Measurements from ENCODE around the gene SLC44A1. TPM values are rescaled to one million over a fixed set of nuclear protein-coding genes. Genes with fewer than 3 reads are reported as not detected.

Gene SLC44A1
- total RNA-seq, 1 donor from 2014 or later: 51.3 TPM

DNA sequence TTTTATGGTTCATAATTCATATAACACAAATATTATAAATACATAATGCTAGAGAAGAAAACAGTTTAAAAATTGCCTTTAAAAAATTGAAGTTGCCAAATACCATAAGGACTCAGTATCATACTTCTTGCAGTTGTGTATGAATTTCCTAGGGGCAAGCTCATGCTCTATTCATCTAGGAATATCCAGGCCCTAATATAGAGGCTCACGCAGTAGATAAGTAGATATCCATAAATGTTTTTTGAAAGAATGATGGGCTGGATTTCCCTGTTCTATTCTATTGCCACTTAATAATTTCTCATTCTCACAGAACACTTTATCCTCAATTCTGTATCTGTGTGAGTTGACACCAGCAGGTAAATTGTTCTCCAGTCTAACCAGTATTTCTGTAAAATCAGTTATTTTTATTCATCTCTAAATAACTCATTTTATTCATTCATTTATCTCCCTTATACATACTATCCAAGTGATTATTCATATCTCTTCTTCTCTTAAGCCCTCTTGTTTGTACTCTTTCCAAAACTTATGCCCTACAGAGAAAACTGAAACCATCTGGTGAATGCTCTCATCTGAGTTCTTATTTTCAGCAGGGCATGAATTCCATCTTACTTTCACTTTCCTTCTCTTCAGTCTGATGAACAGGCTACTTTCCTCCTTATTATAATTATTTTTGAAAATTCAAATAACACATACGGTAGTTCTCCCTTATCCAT is 97.1 kb downstream of the SLC44A1 start:
- no peak for DNase-seq (ENCODE audit: low read depth)
- Histone ChIP-seq H3K27me3 (ENCODE audit: control insufficient read depth, insufficient read depth, low read length) (no peaks in the 10 kb centered on the region), H3K4me3 (ENCODE audit: low read depth, low read length) (no peak overlapping the region), H3K36me3 (ENCODE audit: control insufficient read depth, insufficient read depth, low read length) (peaks cover under 1% of the 10 kb centered on the region)
- FAIRE-seq: no peak
- TF ChIP-seq, protein P1, sequence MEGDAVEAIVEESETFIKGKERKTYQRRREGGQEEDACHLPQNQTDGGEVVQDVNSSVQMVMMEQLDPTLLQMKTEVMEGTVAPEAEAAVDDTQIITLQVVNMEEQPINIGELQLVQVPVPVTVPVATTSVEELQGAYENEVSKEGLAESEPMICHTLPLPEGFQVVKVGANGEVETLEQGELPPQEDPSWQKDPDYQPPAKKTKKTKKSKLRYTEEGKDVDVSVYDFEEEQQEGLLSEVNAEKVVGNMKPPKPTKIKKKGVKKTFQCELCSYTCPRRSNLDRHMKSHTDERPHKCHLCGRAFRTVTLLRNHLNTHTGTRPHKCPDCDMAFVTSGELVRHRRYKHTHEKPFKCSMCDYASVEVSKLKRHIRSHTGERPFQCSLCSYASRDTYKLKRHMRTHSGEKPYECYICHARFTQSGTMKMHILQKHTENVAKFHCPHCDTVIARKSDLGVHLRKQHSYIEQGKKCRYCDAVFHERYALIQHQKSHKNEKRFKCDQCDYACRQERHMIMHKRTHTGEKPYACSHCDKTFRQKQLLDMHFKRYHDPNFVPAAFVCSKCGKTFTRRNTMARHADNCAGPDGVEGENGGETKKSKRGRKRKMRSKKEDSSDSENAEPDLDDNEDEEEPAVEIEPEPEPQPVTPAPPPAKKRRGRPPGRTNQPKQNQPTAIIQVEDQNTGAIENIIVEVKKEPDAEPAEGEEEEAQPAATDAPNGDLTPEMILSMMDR (IDR thresholded peaks at IDR 0.05; ENCODE audit: insufficient read depth, low read length, severe bottlenecking): no peak

GRCh38 chr9:105342147-105342505 is 97.7 kb downstream of the SLC44A1 start:
- FAIRE-seq (no peak), DNase-seq (ENCODE audit: low read depth) (no peak)
- H3K36me3 ChIP-seq (ENCODE audit: control insufficient read depth, insufficient read depth, low read length): no peaks in the 10 kb centered on the region
- TF ChIP-seq, protein P1 (IDR thresholded peaks at IDR 0.05; ENCODE audit: insufficient read depth, low read length, severe bottlenecking): no peak
- no peak overlapping the region for H3K4me3 ChIP-seq (ENCODE audit: low read depth, low read length)
- H3K27me3 ChIP-seq (ENCODE audit: control insufficient read depth, insufficient read depth, low read length): no peaks in the 10 kb centered on the region

DNA sequence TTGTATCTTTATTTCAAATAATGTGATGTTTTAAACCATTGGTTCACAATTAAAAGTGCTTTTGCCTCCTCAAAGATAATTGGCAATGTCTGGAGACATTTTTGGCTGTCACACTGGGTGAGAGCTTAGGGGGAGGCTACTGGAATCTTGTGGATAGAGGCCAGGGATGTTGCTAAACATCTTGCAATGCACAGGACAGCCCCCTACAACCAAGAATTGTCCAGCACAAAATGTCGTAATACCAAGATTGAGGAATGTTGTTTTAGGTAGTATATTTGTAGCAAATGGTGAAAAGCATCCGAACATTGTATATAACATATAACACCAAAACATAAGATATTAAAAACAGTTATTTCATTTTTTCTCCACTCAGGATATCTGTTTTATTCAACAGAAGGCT is 99.8 kb downstream of the SLC44A1 start:
- no peaks in the 10 kb centered on the region for H3K27me3 ChIP-seq (ENCODE audit: control insufficient read depth, insufficient read depth, low read length)
- no peak for DNase-seq (ENCODE audit: low read depth)
- FAIRE-seq: no peak
- TF ChIP-seq, protein P1 (IDR thresholded peaks at IDR 0.05; ENCODE audit: insufficient read depth, low read length, severe bottlenecking): no peak
- H3K36me3 ChIP-seq (ENCODE audit: control insufficient read depth, insufficient read depth, low read length): no peaks in the 10 kb centered on the region
- H3K4me3 ChIP-seq (ENCODE audit: low read depth, low read length): no peak overlapping the region

DNA sequence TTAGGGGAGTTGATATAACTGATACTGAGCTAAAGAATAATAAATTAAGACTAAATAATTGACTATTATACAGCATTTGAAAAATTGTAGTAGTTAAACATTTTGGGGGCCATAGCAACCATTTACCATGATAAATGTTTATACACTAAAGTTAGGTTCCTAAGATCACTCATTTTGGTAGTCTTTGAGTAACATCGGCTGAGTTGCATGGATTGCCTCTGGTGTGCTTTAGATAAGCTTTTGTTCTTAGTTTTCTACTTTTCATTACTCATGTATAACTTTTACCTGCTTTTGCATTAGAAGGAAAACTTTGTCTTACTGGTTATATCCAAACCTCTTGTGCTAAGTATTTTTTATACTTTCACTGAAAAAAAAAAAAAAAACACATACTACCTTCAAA is 101.2 kb downstream of the SLC44A1 start:
- DNase-seq (ENCODE audit: low read depth) (no peak), FAIRE-seq (no peak)
- Histone ChIP-seq H3K27me3 (ENCODE audit: control insufficient read depth, insufficient read depth, low read length) (no peaks in the 10 kb centered on the region), H3K36me3 (ENCODE audit: control insufficient read depth, insufficient read depth, low read length) (no peaks in the 10 kb centered on the region), H3K4me3 (ENCODE audit: low read depth, low read length) (no peak overlapping the region)
- TF ChIP-seq, protein P1 (IDR thresholded peaks at IDR 0.05; ENCODE audit: insufficient read depth, low read length, severe bottlenecking): no peak

DNA sequence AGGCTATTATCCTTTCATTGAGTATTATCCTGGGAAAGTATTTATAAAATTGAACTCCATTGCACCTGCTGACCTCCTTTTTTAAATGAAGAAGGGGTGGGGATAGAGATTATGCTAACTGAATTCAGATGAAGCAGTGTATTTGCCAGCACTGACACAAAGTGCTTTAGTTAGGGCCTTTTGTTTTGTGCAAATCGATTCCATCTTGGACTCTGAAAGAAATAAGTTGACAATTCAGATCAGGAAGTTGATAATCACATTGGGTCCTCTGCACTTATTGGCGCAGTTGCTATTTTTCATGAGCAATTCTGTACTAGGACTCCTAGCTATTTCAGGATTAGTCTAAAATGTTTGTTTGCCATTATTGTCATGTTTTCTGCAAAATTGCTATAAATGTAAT is 101.8 kb downstream of the SLC44A1 start:
- FAIRE-seq (no peak), DNase-seq (ENCODE audit: low read depth) (no peak)
- Histone ChIP-seq H3K36me3 (ENCODE audit: control insufficient read depth, insufficient read depth, low read length) (no peaks in the 10 kb centered on the region), H3K27me3 (ENCODE audit: control insufficient read depth, insufficient read depth, low read length) (no peaks in the 10 kb centered on the region), H3K4me3 (ENCODE audit: low read depth, low read length) (no peak overlapping the region)
- TF ChIP-seq, protein P1 (IDR thresholded peaks at IDR 0.05; ENCODE audit: insufficient read depth, low read length, severe bottlenecking): no peak

GRCh38 chr9:105354448-105354847 is 110.0 kb downstream of the SLC44A1 start:
- Histone ChIP-seq H3K36me3 (ENCODE audit: control insufficient read depth, insufficient read depth, low read length) (no peaks in the 10 kb centered on the region), H3K4me3 (ENCODE audit: low read depth, low read length) (no peak overlapping the region), H3K27me3 (ENCODE audit: control insufficient read depth, insufficient read depth, low read length) (no peaks in the 10 kb centered on the region)
- TF ChIP-seq, protein P1 (IDR thresholded peaks at IDR 0.05; ENCODE audit: insufficient read depth, low read length, severe bottlenecking): no peak
- DNase-seq (ENCODE audit: low read depth): no peak
- FAIRE-seq: no peak

Measured in bronchial epithelial cell (primary cell).